GM19438 (cell line): ENCODE data around the gene PCBP3.
"Not testable (repeated sequence)": the region's sequence is repeated elsewhere in the genome, so short reads cannot be mapped to it uniquely, and the experiment has no call there.

Experiments used
- ATAC-seq: cut with Tn5 transposase; IDR thresholded peaks from one replicate; pipeline ENCODE4 v1.9.1; 2021; ENCODE audit warnings: low read depth; ENCODE audit not compliant: unreplicated experiment

The PCBP3 gene

DNA sequence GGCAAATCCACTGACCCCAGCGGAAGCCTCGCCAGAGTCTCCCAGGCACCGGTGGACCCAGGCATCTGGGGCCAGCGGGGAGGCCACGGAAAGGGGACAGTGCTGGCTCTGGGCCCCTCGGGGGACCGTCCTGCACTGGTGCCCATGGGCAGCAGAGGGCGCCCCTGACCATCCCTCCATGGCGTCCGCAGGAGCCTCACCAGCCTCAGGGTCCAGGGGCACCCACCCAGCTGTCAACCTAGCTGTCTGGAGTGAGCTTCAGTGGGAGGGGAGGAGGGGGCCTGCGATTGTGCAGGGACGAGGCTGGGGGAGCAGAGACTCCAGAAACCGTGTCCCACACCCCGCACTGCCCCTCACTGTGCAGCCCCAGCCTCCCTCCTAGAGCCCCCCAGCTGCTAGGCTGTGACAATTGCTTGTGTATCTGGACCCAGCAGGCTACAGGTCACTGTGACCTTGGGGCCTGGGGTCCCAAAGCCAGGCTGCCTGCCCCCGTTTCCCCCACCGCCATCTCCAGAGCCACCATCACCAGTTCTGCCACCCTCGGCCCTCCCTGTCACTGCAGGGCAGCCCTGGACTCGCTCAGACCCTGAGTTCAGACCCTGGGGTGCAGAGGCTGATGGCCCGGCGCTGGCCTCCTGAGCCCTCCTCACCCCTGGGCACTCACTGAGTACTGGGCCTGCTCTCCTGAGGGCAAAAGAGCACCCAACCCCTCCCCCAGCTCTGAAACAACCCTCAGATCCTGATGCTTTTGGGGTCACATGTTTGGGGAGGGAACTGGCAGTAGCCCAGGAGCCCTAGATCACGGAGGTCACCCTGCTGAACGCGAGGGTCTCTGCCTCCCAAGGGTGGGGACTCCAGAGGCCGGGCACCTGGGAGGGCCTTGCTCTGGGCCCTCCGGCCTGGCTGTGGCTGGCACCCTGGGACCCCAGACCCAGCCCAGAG is 327.4 kb downstream of the PCBP3 start:
- no peak for ATAC-seq

DNA sequence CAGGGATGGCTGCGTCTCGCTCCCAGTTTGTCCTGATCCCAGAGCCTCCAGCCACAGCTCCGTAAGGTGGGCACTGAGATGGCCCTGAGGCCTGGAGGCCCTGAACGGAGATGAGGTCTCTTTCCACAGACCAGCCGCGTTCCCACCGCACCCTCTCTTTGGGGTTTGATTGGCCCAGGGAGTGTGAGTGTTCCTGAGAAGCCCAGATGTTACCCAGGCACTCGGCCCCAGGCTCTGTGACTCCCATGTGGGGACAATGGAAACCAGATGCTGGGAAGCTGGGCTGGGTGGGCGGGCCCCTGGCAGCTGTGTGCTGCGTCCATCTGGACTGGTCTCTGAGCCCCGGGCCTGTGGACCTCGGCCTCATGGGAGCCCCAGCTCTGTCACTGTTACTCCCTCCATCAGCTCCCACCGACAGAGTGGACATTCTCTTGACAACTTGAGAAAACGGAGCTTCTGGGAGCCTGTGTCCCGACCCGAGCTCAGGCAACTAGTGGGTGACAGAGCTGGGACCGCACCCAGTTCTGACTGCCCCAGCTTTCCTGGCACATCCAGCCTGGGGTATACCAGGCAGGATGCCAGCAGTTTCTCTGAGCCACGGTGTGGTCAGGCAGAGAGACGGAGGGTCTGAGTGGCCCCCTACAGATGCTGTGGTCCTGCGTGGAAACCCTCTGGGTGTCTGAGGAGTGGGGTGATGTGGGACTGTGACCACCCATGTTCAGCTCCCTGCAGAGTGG is 328.3 kb downstream of the PCBP3 start:
- ATAC-seq: no peak

DNA sequence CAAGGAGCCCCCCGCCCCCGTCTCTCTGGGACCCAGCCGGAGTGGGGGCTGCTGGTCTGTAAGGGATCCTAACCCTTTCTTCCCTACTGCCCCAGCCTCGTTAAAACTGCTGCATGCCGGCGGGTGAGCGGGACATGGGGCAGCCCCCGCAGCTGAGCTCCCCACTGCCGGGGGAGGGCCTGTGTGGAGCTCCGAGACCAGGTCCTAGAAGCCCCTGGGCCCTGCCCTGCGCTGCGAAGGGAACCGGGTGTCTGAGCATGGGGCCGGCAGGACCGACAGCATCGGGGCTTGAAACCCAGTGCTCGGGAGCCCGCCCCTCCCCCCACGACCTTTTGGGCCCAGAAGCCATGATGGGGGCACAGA is 328.8 kb downstream of the PCBP3 start:
- ATAC-seq: no peak

DNA sequence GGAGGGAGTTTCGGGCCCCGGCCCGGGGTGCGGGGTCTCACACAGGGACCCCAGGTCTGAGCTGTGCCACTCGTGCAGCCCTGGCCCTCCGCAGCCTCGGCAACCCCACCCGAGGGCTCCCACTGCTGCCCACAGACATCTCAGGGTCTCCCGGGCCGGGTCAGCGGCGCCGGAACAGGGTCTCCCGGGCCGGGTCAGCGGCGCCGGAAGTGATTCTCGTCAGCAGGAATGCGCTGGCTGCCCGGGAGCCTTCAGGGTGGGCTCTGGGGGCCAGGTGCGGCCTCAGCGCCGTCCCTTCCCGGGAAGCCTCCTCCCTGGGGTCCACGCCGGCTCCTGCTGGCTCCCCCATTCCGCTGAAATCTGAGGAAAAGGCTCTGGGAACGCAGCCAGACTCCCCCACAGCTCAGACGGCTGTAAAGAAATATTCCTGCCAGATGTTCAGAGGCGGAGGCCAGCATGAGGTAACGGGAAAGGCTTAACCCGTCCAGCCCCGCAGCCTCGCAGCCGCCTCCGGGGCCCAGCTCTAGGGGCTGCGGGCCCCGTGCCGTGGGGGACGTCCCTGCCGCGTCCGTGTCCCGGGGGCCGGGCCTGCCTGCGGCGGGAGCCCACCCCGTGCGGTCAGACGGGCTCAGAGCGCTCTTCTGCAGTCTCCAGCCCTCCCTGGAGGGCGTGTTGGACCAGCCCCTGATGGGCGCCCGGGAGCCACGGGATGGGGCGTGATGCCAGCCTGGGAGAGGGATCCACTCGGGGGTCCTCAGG is 329.4 kb downstream of the PCBP3 start:
- ATAC-seq: no peak

DNA sequence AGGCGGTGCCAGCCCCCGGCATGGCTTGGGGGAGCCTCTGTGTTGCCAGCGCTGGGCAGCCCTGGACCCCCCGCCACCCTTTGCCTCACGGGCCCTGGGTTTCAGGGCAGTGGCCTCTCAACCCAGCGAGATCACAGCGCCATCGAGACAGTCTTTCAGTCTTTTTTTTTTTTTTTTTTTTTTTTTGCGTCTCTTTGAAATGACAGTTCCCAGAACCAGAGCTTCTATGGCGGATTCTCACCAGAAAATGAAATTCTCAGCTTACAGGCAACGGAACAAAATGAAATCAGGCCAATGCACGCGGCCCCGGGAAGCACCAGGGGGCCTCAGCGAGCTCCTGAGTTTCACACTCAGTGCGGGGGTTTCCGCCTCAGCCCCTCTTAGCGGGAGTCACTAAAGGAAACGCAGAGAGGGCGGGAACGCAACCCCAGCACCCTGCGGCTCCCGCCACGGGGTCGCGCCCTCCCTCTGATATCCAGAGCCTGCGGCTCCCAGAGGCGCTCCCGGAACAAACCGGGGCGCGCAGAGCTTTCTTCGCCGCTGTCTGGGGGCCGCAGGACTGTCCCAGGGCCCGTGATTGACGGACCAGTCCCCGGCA is 330.0 kb downstream of the PCBP3 start:
- no peak for ATAC-seq

DNA sequence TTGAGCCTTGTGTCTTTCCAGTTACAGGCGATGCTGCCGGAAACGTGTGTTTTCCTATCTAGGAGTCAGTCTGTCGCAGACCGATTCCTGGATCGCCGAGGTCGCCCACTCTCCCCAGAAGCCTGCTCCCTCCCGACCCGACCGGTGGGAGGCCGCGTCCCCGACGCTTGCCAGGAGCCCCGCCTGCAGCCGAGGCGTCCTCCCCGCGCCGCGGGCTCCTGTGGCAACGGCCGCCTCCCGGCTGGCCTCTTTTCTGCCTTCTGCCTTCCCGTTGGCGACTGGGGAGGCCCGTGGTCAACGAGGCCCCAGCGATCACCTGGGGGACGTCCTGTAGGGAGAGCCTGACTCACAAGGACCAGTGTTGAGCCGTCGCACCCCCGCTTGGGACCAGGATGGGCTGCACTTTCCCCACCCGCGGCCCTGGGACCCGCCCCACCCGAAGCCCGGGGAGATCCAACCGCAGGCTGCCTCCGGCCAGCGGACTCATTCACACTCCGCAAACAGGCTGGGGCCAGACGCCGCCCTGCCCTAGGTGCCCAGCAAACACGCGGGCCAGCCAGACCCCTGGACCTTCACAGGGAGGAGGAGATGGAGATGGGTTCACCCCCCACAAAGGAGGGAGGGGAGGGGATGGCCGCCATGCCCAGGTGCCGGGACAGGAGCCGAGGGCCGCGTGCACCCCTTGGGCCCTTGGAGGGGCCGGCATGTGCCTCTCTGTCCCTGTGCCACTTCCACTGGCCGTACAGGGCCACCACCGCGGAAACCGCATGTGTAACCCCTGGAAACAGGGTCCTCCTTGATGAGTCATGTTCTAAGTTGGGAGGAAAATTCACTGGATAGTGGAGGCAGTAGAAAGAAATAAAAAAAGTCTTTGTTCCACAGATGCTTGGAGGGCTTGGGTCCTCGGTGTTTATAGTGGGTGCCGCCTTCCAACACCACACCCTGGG is 330.8 kb downstream of the PCBP3 start:
- ATAC-seq: no peak

DNA sequence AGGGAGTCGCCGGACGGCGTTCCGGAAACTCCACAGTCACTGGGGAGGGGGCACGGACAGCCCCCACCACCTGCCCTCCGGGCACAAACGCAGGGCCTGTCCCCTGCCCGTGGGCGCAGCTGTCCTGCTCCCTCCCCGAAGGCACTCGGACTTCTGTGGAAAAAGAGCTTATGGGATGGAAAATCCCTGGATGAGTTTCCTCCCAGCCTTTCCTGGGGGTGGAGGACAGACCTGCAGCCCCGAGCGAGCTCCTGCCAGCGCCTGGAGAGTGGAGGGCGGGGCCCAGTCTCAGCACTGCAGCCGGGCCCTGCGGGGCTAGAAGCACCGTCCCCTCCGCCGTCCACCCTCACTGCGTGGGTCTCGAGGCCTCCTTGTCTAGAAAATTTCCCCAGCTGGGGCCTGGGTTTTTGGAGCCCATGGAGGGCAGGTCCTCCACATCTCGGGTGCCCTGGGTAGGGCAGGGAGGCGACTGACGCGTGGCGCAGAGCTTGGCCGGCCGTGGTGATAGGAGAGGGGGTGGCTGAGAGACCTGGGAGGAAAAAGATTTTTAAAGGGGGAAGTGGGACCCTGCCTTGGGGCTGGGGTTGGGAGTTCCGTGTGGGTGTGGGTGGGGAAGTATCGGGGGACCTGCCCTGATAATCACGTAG is 331.6 kb downstream of the PCBP3 start:
- ATAC-seq: no peak

DNA sequence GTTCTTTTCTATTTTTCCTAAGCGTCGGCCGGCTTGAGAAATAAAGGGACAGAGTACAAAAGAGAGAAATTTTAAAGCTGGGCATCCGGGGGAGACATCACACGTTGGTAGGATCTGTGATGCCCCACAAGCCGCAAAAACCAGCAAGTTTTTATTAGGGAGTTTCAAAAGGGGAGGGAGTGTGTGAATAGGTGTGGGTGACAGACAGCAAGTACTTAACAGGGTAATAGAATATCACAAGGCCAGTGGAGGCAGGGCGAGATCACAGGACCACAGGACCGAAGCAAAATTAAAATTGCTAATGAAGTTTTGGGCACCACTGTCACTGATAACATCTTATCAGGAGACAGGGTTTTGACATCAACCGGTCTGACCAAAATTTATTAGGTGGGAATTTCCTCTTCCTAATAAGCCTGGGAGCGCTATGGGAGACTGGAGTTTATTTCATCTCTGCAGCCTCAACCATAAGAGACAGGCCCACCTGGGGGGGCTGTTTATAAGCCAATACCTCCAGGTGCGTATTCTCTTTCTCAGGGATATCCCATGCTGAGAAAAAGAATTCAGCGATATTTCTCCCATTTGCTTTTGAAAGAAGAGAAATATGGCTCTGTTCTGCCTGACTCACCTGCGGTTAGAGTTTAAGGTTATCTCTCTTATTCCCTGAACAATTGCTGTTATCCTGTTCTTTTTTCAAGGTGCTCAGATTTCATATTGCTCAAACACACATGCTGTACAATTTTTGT is 332.3 kb downstream of the PCBP3 start:
- not testable (repeated sequence) for ATAC-seq

DNA sequence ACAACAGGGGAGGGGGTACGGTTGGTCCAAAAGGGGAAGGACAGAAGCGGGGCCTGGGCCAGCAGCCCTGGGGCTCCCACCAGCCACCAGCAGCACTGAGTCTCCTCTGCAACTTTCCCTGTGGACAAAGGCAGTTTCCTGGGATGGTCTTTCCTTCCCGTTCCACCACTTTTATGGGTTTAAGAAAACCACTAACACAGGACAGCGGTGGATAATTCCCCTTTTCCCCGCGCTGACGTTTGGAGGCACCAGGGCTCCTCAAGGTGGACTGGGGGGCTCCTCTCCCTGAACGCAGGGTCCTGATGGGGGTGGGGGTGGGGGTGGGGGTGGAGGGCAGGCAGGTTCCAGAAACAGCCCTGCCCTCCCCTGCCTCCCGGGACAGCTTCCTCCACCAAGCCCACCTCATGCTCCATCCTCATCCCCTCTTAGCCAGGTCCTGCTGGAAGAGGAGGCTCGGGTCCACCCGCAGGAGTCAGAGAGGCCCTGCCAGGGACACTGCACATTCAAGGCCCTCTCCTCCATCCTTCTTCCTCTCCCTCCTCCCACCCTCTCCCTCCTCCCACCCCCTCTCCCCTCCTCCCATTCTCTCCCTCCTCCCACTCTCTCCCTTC is 333.3 kb downstream of the PCBP3 start:
- ATAC-seq: no peak

DNA sequence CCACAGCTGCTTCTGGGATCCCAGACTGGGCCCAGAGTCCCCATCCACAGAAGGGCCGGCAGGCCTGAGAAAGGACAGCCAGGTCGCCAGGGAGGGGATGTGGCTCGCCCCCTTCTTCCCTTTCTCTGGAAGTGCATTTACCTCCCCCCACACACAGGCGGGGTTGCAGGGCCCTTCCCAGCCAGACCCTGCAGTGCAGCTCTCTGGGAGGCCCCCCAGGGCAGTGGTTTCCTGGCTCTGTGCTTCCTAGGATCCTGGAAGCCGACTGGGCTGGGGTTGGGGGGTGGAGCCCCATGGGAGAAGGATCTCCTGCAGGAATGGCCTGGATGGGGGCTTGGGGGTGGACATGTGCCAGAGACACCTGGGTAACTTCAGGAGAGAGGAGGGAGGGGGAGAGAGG is 333.9 kb downstream of the PCBP3 start:
- no peak for ATAC-seq

DNA sequence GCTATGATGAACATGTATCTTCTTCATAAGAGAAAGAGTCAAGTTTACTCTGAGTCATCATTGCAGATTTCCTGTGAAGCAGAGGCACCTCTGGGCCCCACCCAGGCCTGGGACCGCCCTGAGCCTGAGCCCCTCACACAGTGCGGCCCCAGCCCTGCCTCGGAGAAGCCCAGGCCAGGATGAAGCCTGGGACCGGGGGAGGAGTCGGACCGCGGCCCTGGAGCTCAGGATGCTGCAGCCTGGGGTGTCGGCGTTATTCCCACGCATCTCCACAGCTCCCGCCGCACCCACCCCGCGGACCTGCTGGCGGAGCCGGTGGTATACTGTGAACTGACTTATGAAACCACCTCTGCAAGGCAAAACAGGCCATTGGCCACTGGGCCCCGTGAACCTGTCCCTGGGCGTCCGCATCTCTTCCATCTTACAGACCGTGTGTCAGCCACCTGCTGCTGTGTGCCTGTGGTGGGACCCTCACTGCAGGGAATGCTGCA is 335.7 kb downstream of the PCBP3 start:
- ATAC-seq: no peak

DNA sequence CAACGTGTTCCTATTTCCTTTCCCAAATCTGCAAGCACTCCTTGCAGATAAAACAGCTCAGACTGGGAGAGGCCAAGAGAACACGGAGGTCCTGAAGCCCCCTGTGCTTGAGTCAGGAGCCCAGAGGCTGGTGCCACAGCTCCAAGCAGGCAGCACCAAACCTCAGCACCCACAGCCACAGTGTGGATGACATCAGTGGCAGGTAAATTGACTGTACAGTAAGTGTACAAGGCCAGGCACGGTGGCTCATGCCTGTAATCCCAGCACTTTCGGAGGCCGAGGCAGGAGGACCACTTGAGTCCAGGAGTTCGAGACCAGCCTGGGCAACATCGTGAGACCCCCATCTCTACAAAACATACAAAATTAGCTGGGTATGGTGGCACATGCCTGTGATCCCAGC is 336.1 kb downstream of the PCBP3 start:
- ATAC-seq: no peak

DNA sequence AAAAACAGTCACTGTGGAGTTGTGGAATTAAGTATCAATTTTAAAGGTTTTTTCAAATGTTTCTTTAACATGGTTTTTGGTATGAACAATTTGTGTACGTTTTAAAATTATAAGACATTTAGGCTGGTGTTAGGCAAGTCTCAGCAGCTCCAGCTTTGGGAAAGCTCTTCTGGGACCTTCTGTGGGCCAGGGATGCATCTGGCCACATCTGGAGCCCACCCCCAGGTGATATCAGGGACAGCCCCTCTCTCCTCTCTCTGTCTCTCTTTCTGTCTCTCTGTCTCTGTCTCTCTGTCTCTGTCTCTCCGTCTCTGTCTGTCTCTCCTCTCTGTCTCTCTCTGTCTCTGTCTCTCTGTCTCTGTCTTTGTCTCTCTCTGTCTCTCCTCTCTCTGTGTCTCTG is 336.7 kb downstream of the PCBP3 start:
- no peak for ATAC-seq

DNA sequence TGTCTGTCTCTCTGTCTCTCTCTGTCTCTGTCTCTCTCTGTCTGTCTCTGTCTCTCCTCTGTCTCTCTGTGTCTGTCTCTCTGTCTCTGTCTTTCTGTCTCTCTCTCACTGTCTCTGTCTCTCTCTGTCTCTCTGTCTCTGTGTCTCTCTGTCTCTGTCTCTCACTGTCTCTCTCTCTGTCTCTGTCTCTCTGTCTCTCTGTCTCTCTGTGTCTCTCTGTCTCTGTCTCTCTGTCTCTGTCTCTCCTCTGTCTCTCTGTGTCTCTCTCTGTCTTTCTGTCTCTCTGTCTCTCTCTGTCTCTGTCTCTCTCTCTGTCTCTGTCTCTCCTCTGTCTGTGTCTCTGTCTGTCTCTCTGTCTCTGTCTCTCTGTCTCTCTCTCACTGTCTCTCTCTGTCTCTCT is 337.2 kb downstream of the PCBP3 start:
- ATAC-seq: no peak

DNA sequence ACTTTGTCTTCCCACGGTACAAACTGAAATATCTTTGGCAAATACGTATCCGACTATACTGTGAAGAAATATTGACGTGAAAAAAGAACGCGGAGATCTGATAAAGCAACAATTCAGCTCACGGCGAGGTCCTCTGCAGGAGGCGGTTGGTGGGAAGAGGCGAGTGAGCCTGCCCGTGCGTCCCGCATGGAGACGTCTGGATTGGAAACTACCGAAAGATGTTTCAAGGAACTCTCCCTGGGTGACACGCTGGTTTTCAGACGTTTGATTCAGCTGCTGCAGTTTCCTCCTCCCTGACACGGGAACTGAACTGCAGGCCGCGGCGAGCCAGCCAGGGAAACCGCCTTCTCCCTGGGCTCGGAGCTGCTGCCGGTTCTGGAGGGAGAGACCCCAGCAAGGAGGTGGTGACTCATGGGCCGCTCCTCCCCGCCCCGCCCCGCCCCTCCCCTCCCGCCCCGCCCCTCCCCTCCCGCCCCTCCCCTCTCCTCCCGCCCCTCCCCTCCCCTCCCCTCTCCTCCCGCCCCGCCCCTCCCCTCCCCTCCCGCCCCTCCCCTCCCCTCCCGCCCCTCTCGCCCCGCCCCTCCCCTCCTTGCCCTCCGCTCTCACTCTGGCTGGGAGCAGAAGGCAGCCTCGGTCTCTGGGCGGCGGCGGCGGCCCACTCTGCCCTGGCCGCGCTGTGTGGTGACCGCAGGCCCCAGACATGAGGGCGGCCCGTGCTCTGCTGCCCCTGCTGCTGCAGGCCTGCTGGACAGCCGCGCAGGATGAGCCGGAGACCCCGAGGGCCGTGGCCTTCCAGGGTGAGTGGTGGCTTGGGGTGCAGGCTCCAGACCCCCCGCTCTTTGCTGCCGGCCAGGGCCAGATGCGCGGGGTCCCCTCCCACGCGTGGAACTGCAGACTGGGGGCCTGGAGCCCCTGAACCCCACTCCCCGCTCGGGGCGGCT is 337.9 kb downstream of the PCBP3 start, which contains the start of gene COL6A1:
COL6A1 (plus strand) TSS at position 620 of the 941 bp plus-strand sequence; CDS start at position 701, 81 bp downstream.
- ATAC-seq: no peak

DNA sequence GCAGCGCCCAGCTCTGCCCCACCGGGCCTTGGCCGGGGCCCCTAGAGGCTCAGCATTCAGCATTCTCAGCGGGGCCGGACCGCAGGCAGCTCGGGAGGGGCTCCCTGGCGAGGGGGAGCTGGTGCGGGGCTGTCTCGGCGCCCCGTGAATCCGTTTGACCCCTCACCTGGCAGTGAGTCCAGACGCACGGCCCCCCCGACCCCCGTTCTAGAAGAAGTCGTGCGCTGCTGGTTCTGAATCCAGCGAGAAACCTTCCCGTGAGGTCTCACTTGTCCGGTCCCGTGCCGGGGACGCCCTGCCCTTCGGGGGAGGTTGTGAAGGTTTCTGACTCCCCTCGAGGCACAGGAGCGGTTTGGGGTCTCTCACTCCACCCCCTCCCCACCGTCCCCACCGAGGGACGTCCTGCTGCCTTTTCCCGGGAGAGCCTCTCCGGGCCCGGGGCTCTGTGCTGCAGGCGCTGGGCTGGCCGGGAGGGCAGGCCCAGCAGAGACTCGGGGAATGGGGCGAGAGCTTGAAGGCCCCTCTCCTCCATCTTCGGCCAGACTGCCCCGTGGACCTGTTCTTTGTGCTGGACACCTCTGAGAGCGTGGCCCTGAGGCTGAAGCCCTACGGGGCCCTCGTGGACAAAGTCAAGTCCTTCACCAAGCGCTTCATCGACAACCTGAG is 338.7 kb downstream of the PCBP3 start:
- ATAC-seq: no peak
